DND-41 (cell line): ENCODE results near the gene DCP1B.

ENCODE experiments used
- ATAC-seq: fragments of 200-7000 bp; cut with Tn5 transposase; 3 replicates; pipeline ENCODE4 v1.9.1; 2021; ENCODE audit warnings: low read depth; ENCODE audit not compliant: insufficient read depth
- DNase-seq: peaks from one replicate; pipeline ENCODE4 v3.0.0-alpha.2; 2020
- H2AFZ ChIP-seq: 2 replicates; pipeline ENCODE4 v1.6.0; 2012; ENCODE audit warnings: low read depth, low read length
- H3K27ac ChIP-seq: 2 replicates; pipeline ENCODE4 v1.5.1; 2012; ENCODE audit warnings: low read length, inconsistent platforms
- H3K27me3 ChIP-seq: fragments of 200-600 bp; sonication (generic); 2 replicates; pipeline ENCODE4 v1.6.0; 2012; ENCODE audit warnings: low read length, mild to moderate bottlenecking, inconsistent platforms; ENCODE audit not compliant: insufficient read depth, poor library complexity
- H3K36me3 ChIP-seq: 2 replicates; pipeline ENCODE4 v1.5.1; 2012; ENCODE audit warnings: low read length, inconsistent platforms; ENCODE audit not compliant: insufficient read depth
- H3K4me1 ChIP-seq: 2 replicates; pipeline ENCODE4 v1.5.1; 2012; ENCODE audit warnings: mild to moderate bottlenecking, low read length; ENCODE audit not compliant: insufficient read depth
- H3K4me2 ChIP-seq: 2 replicates; pipeline ENCODE4 v1.6.0; 2012; ENCODE audit warnings: mild to moderate bottlenecking, moderate library complexity, low read length, inconsistent platforms; ENCODE audit not compliant: insufficient read depth
- H3K4me3 ChIP-seq, 2 experiments: fragments of 200-600 bp in 1 of 2; shearing (Covaris generic) in 1 of 2; 2 replicates each; pipeline ENCODE4 v1.5.1; 2012 to 2016; ENCODE audit warnings: inconsistent platforms in 2 of 2, low read length in 2 of 2, mild to moderate bottlenecking in 2 of 2, low read depth in 1 of 2, moderate library complexity in 1 of 2
- H3K79me2 ChIP-seq: 2 replicates; pipeline ENCODE4 v1.6.0; 2012; ENCODE audit warnings: low read length, inconsistent platforms; ENCODE audit not compliant: insufficient read depth
- H3K9ac ChIP-seq: 2 replicates; pipeline ENCODE4 v1.6.0; 2012; ENCODE audit warnings: low read depth, mild to moderate bottlenecking, inconsistent platforms, low read length, moderate library complexity
- H3K9me3 ChIP-seq: 2 replicates; pipeline ENCODE4 v1.5.1; 2012; ENCODE audit warnings: low read length, moderate library complexity, mild to moderate bottlenecking, inconsistent platforms; ENCODE audit not compliant: insufficient read depth, severe bottlenecking
- H4K20me1 ChIP-seq: 2 replicates; pipeline ENCODE4 v1.6.0; 2012; ENCODE audit warnings: low read length; ENCODE audit not compliant: insufficient read depth
- EZH2 ChIP-seq: IDR thresholded peaks from 3 replicates; pipeline ENCODE4 v1.6.1; 2012; ENCODE audit warnings: borderline replicate concordance, low read depth, mild to moderate bottlenecking, moderate library complexity, low read length, inconsistent platforms; ENCODE audit not compliant: severe bottlenecking
- TF ChIP-seq, protein P1 (sequence below): IDR thresholded peaks from 2 replicates; pipeline ENCODE4 v1.5.1; 2012; ENCODE audit warnings: borderline replicate concordance, low read length, moderate library complexity, mild to moderate bottlenecking; ENCODE audit not compliant: poor library complexity, severe bottlenecking; ENCODE audit errors: extremely low read depth

DCP1B gene

DNA sequence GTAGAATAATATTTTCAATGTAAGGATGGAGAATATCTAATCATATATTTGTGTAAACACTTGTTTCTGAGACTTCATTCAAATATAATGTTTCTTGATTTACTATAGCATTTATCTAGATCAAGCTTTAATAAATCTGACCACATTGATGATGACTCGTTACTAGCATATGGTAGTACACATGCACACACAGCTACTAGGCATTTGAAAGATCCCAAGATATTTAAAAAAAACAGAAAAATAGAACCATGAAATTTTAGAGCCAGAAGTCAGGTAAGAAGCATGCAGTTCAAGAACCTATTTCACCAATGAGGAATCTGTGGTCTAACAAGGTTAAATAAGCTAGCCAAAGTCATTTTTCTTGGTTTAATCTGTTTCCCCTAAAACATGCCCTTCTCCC, 32.0 kb downstream of the DCP1B start:
- no peaks in the 10 kb centered on the region for H4K20me1 ChIP-seq
- H3K79me2 ChIP-seq: no peaks in the 10 kb centered on the region
- no peak overlapping the region for H3K27ac ChIP-seq
- TF ChIP-seq, protein P1, sequence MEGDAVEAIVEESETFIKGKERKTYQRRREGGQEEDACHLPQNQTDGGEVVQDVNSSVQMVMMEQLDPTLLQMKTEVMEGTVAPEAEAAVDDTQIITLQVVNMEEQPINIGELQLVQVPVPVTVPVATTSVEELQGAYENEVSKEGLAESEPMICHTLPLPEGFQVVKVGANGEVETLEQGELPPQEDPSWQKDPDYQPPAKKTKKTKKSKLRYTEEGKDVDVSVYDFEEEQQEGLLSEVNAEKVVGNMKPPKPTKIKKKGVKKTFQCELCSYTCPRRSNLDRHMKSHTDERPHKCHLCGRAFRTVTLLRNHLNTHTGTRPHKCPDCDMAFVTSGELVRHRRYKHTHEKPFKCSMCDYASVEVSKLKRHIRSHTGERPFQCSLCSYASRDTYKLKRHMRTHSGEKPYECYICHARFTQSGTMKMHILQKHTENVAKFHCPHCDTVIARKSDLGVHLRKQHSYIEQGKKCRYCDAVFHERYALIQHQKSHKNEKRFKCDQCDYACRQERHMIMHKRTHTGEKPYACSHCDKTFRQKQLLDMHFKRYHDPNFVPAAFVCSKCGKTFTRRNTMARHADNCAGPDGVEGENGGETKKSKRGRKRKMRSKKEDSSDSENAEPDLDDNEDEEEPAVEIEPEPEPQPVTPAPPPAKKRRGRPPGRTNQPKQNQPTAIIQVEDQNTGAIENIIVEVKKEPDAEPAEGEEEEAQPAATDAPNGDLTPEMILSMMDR: no peak
- TF ChIP-seq EZH2: no peak
- DNase-seq: no peak
- H3K27me3 ChIP-seq: no peaks in the 10 kb centered on the region
- no peak overlapping the region for H3K4me3 ChIP-seq
- no peaks in the 10 kb centered on the region for H3K4me1 ChIP-seq
- H3K9me3 ChIP-seq: no peaks in the 10 kb centered on the region
- H3K36me3 ChIP-seq: no peaks in the 10 kb centered on the region
- no peak overlapping the region for H3K9ac ChIP-seq
- H3K4me2 ChIP-seq: no peak overlapping the region
- H2AFZ ChIP-seq: no peak overlapping the region
- no peak for ATAC-seq

GRCh38 chr12:1970331-1970900, 33.8 kb downstream of the DCP1B start:
- no peak overlapping the region for H3K4me2 ChIP-seq
- no peaks in the 10 kb centered on the region for H3K9me3 ChIP-seq
- TF ChIP-seq EZH2: no peak
- TF ChIP-seq, protein P1: no peak
- no peak overlapping the region for H3K4me3 ChIP-seq
- H3K27me3 ChIP-seq: no peaks in the 10 kb centered on the region
- no peak overlapping the region for H2AFZ ChIP-seq
- H3K36me3 ChIP-seq: peaks cover 18% of the 10 kb centered on the region
- no peak overlapping the region for H3K9ac ChIP-seq
- DNase-seq (no peak), ATAC-seq (no peak)
- no peak overlapping the region for H3K27ac ChIP-seq
- no peaks in the 10 kb centered on the region for H3K79me2 ChIP-seq
- no peaks in the 10 kb centered on the region for H3K4me1 ChIP-seq
- H4K20me1 ChIP-seq: no peaks in the 10 kb centered on the region

GRCh38 chr12:1966561-1967226, 37.6 kb downstream of the DCP1B start:
- H4K20me1 ChIP-seq: no peaks in the 10 kb centered on the region

More at GRCh38 chr12:1966561-1967226, 37.6 kb downstream of the DCP1B start:
- DNase-seq: no peak
- Histone ChIP-seq H3K4me1 (no peaks in the 10 kb centered on the region), H3K27me3 (no peaks in the 10 kb centered on the region), H3K27ac (no peak overlapping the region), H3K36me3 (peaks cover 39% of the 10 kb centered on the region), H3K79me2 (no peaks in the 10 kb centered on the region), H3K4me3 (no peak overlapping the region), H3K9me3 (no peaks in the 10 kb centered on the region), H3K9ac (no peak overlapping the region), H3K4me2 (no peak overlapping the region), H2AFZ (no peak overlapping the region)
- no peak for TF ChIP-seq EZH2
- TF ChIP-seq, protein P1: no peak
- no peak for ATAC-seq
